ENCODE results near the gene UPK3BL2.
"Not testable (repeated sequence)": the region's sequence is repeated elsewhere in the genome, so short reads cannot be mapped to it uniquely, and the experiment has no call there.

UPK3BL2 gene

DNA sequence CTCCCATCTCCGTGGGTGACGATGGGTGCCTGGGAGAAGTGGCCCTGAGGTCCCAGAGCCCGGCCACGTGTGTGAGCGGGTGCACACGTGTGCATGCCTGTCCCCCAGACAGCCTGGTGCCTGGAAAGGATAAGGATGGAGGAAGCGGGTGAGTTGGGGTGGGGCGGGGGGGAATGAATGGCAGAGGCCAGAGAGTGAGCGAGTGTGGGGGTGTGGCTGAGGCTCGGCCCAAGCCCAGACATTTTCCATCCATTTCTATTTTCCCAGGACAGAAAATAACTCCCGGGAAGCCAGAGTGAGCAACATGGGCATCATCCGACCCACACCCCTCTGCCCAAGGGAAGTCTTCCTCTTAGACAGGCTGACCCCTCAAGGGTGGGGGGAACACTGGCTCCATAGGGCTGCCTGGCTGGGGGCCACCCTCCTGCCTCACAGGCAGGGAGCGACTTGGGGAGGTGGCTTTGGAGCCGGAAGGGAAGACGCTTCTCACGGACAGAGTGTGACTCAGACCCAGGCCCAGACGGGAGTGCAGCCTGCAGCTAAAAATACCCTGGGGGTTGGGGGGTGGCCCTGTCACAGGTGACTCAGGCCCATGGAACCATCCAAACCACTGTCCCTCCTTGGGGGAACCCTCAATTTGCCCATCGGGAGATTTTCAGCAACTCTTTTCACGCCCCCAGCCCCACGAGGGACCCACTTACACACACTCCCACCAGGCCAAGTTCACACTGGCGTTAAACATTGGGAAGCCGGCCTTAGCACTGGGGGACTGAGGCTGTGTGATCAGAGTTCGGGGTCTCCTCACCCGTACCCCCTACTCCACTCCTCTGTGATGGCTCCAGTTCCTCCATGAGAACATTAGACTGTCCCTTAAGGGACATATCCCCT is 38.0 kb downstream of the UPK3BL2 start:
- DNase-seq (ENCODE audit: low read depth); H3K4me3 ChIP-seq (ENCODE audit: low read depth, low read length): not testable (repeated sequence)

DNA sequence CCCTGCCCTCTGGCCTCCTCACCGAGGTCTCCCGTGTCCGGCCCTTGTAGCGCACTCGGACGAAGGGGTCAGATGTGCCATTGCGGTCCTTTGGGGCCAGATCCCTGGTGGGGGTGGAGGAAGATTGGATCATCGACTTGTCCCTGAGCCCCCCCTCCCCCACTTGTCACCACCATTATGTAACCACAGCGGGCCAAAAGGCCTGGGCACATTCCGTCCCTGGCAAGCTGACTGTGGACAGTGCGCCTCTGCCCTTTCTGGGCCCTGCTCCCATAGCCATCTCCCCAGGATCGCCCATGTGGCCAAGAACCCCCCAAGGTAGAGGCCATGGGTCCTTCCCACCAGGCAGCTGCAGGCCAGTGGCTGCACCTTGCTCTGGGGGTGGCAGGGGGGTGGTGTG is 40.4 kb downstream of the UPK3BL2 start:
- not testable (repeated sequence) for DNase-seq (ENCODE audit: low read depth)

DNA sequence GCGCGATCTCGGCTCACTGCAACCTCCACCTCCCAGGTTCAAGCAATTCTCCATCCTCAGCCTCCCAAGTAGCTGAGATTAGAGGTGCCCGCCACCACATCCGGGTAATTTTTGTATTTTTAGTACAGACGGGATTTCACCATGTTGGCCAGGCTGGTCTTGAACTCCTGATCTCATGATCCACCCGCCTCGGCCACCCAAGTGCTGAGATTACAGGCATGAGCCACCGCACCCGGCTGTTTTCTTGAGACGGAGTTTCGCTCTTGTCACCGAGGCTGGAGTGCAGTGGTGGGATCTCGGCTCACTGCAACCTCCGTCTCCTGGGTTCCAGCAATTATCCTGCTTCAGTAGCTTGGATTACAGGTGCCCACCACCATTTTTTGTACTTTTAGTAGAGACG is 45.2 kb downstream of the UPK3BL2 start:
- not testable (repeated sequence) for H3K4me3 ChIP-seq (ENCODE audit: low read depth, low read length); DNase-seq (ENCODE audit: low read depth)

More for the DNA sequence above, 40.4 kb downstream of the UPK3BL2 start:
- H3K4me3 ChIP-seq (ENCODE audit: low read depth, low read length), result not testable (repeated sequence)

GRCh38 chr7:102497308-102497707 is 46.2 kb downstream of the UPK3BL2 start:
- DNase-seq (ENCODE audit: low read depth); H3K4me3 ChIP-seq (ENCODE audit: low read depth, low read length): not testable (repeated sequence)

GRCh38 chr7:102496861-102497260 is 46.6 kb downstream of the UPK3BL2 start:
- not testable (repeated sequence) for DNase-seq (ENCODE audit: low read depth); H3K4me3 ChIP-seq (ENCODE audit: low read depth, low read length)

- DNase-seq (ENCODE audit: low read depth); H3K4me3 ChIP-seq (ENCODE audit: low read depth, low read length): not testable (repeated sequence)
Observed at GRCh38 chr7:102494473-102495149, 48.9 kb downstream of the UPK3BL2 start.

DNA sequence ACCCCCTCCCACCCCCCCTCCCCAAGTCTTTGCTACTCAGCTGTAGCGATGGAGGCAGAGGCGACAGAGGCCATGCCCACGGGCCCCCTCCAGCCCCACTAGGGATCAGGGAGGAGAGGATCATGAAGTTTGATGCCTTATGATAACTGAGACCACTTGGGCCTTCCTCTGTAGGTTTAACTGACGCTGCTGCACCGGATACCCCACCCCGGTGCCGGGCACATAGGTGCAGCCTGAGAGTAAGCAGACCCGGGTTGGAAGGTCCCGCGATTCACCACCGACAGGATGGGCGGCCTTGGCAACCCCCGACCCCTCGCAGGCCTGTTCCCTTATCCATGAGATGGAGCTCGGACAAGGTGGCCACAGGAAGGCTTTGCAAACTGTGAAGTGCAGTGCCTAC is 49.5 kb downstream of the UPK3BL2 start:
- not testable (repeated sequence) for DNase-seq (ENCODE audit: low read depth); H3K4me3 ChIP-seq (ENCODE audit: low read depth, low read length)

DNA sequence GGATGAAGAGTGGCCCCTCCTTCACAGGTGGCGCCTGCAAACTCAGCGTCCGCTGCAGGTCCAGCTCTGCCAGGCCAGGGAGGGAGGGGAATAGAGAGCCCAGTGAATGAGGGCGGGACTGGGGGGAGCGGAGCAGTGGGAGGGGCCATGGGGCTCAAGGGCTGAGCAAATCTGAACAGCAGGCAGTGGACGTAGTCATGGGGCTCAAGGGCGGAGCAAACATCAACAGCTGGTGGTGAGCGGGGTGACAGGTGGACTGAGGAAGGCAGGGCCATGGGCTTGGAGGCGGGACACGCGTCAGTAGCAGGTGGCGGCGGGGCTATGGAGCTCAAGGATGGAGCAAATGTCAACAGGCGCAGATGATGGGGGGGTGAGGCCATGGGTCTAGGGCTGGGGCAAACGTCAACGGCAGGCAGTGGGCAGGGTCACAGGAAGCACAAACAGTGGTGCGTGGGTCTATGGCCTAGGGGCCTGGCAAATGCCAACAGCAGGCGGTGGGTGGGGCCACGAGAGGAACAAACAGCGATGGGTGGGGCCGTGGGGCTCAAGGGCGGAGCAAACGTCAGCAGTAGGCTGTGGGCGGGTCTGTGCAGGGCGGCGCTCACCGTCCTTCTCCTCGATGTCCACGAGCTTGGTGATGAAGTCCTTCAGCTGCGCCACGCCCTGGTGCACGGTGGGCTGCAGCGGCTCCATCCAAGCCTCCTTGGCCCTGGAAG is 50.1 kb downstream of the UPK3BL2 start:
- DNase-seq (ENCODE audit: low read depth); H3K4me3 ChIP-seq (ENCODE audit: low read depth, low read length): not testable (repeated sequence)

DNA sequence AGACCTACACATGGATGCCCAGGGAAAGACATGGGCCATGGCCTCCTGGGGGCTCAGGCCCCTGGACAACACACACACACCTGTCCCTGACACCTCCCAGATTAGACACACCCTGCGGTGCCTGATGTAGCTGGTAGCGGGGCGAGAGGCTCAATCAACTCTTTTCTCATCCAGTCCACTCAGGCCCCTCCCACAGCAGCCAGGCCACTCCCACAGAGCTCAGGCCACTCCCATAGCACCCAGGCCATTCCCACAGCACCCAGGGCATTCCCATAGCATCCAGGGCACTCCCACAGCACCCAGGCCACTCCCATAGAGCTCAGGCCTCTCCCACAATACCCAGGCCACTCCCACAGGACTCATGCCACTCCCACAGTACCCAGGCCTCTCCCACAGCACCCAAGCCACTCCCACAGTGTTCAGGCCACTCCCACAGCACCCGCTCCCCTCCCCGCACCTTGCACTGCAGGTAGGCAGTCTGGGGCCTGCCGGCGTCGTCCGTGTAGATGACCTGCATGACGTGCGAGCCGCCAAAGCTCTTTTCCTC is 52.9 kb downstream of the UPK3BL2 start:
- not testable (repeated sequence) for DNase-seq (ENCODE audit: low read depth); H3K4me3 ChIP-seq (ENCODE audit: low read depth, low read length)

Measured in LNCaP clone FGC (cell line).